Stomach (tissue), 9 donors: ENCODE results near the gene CDHR5. TPM values are rescaled to one million over a fixed set of nuclear protein-coding genes. Genes with fewer than 3 reads are reported as not detected.
A peak's percentile ranks its signal among the peaks of the same experiment; 100 is the strongest.

Source experiments
- DNase-seq, 2 donors: peaks; one replicate each; pipeline versions ENCODE4 v3.0.0 to v3.0.0-alpha.2; 2013 to 2019
- H3K27ac ChIP-seq, 5 donors: fragments of 200-600 bp in 4 of 5; sonication (generic) in 4 of 5; one replicate each; pipeline ENCODE4 v1.5.1; 2013 to 2019; ENCODE audit warnings: mild to moderate bottlenecking in 1 of 5, moderate library complexity in 1 of 5
- H3K27me3 ChIP-seq, 3 donors: fragments of 200-600 bp; sonication (generic); one replicate each; pipeline ENCODE4 v1.5.1; 2017 to 2019; ENCODE audit warnings: mixed run types in 1 of 3
- H3K36me3 ChIP-seq, 4 donors: fragments of 200-600 bp; sonication (generic); 1 replicate in 3 of 4; 2 replicates in 1 of 4; pipeline ENCODE4 v1.5.1; 2016 to 2019
- H3K4me1 ChIP-seq, 4 donors: fragments of 200-600 bp; sonication (generic); one replicate each; pipeline ENCODE4 v1.5.1; 2016 to 2019
- H3K4me3 ChIP-seq, 4 donors: fragments of 200-600 bp; sonication (generic) in 3 of 4; one replicate each; pipeline ENCODE4 v1.5.1; 2016 to 2019; ENCODE audit warnings: mild to moderate bottlenecking in 1 of 4
- H3K9me3 ChIP-seq, 4 donors: fragments of 200-600 bp; sonication (generic); one replicate each; pipeline ENCODE4 v1.5.1; 2016 to 2019
- EP300 ChIP-seq: sonication (generic); formaldehyde crosslinking; IDR thresholded peaks from one replicate; pipeline ENCODE4 v1.6.1; 2017; ENCODE audit warnings: antibody characterized with exemption
- POLR2A ChIP-seq, 4 donors: fragments of 450-650 bp; IDR thresholded peaks; one replicate each; pipeline ENCODE4 v1.6.1; 2016; ENCODE audit warnings: antibody characterized with exemption in 4 of 4, control low read depth in 2 of 4, mild to moderate bottlenecking in 1 of 4, moderate library complexity in 1 of 4
- POLR2AphosphoS5 ChIP-seq, 3 donors: sonication (generic); formaldehyde crosslinking; IDR thresholded peaks; one replicate each; pipeline ENCODE4 v1.6.1; 2016; ENCODE audit warnings: antibody characterized with exemption in 3 of 3
- WGBS, 5 donors: extraction: QIAGEN DNeasy Blood & Tissue Kit in 3 of 5; methylation state at CpG; one replicate each; pipeline versions ENCODE4 v1.1.5 to v1.1.7; 2013 to 2018; 5-methylcytosine and 5-hydroxymethylcytosine counted together
- intact Hi-C: fragments of 100-400 bp; cut with DNase I; formaldehyde crosslinking; loops from one replicate; pipeline ENCODE4 v1.15.1; 2023; ENCODE audit warnings: low total_unique reads
- polyA plus RNA-seq, 3 donors: library from polyadenylated mRNA; stranded (reverse); fragments of 200-250 nt; gene quantifications; one replicate each; pipeline ENCODE4 v1.2.3, GENCODE V29; 2013
- total RNA-seq, 5 donors: library from RNA; depleted of rRNA; stranded (reverse); fragments of >200 nt; gene quantifications; one replicate each; pipeline versions ENCODE4 v1.1.0 to v1.2.3, GENCODE V29; 2014 to 2016
- TF ChIP-seq, protein P1 (sequence below), 7 experiments: fragments of 450-650 bp in 4 of 7; fragments of 200-600 bp in 3 of 7; sonication (generic) in 3 of 7; IDR thresholded peaks; one replicate each; pipeline ENCODE4 v1.5.1; 2016 to 2019; ENCODE audit warnings: antibody characterized with exemption in 7 of 7, control low read depth in 2 of 7, mild to moderate bottlenecking in 1 of 7
- donor health status: healthy with polysubstance abuse.
- donor health status: Bipolar disorder and iron deficiency.
- donor health status: healthy.

Gene CDHR5
- total and polyA plus RNA-seq, 8 donors = 0.38 to 92.1 (median 2.8) TPM

DNA sequence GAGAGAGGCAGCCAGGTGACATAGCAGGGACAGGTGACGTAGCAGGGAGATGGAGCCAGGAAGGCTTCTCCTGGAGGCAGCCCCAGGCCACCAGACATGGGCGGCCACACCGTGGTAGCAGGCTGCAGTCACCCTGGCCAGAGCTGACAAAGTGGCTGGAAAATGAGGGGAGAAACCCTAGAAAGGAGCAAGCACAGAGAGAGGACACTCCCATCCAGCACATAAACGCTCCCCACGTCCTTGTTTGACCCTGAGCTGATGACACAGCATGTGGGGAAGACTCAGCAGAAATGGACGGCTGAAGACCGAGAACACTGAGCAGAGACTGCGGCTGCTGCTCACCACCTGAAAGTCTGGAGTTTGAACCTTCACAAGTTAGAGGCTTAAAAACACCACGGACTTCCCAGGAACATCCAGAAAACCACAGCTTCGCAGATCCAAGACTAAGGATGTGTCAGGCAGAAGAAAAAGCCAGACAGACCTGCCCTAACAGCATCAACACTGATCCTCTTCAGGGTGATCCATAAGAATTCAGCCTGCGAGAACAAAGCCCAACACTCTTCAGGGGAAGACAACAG lies 41.0 kb upstream of the CDHR5 start:
- WGBS, 5 donors = 63 to 73% (median 72%) methylated on average over 11 of the region's 11 CpGs
- H3K27ac ChIP-seq = peak overlapping the region; percentile 4 to 67 (median 35)
- intact Hi-C loops = loop anchor here (10.0 kb wide), 1 partner anchor 59 kb away; no protein-coding TSS in a partner anchor
- H3K4me1 ChIP-seq = peaks cover 0 to 11% (median 0%) of the 10 kb centered on the region in 4 donors
- no peaks in the 10 kb centered on the region for H3K27me3 ChIP-seq
- DNase-seq = no peak
- H3K4me3 ChIP-seq = no peak overlapping the region
- peaks cover 3 to 60% (median 47%) of the 10 kb centered on the region in 4 donors for H3K36me3 ChIP-seq
- TF ChIP-seq, protein P1, sequence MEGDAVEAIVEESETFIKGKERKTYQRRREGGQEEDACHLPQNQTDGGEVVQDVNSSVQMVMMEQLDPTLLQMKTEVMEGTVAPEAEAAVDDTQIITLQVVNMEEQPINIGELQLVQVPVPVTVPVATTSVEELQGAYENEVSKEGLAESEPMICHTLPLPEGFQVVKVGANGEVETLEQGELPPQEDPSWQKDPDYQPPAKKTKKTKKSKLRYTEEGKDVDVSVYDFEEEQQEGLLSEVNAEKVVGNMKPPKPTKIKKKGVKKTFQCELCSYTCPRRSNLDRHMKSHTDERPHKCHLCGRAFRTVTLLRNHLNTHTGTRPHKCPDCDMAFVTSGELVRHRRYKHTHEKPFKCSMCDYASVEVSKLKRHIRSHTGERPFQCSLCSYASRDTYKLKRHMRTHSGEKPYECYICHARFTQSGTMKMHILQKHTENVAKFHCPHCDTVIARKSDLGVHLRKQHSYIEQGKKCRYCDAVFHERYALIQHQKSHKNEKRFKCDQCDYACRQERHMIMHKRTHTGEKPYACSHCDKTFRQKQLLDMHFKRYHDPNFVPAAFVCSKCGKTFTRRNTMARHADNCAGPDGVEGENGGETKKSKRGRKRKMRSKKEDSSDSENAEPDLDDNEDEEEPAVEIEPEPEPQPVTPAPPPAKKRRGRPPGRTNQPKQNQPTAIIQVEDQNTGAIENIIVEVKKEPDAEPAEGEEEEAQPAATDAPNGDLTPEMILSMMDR (IDR thresholded peaks at IDR 0.05) = no peak
- TF ChIP-seq POLR2A (IDR thresholded peaks at IDR 0.05) (no peak), POLR2AphosphoS5 (IDR thresholded peaks at IDR 0.05) (no peak), EP300 (no peak)
- no peaks in the 10 kb centered on the region for H3K9me3 ChIP-seq

DNA sequence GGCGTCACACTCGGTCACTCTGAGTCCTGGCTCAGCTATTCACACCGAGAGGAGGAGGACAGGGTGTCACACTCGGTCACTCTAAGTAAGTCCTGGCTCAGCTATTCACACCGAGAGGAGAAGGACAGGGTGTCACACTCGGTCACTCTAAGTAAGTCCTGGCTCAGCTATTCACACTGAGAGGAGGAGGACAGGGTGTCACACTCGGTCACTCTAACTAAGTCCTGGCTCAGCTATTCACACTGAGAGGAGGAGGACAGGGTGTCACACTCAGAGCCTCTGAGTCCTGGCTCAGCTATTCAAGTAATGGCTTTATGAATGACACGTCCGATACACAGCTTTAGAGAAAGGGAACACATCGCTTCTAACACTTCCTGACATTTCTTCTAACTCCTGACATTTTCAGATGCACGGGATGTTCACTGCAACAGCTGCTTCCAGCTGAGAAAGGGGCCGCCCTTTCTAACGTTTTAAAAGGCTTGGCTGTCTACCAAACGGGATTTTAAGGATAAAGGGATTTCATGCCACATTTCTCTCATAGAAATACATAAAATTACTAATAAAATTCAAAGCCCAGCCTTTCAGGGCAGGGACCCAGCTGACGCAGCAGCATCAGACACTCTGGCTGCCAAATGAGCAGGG lies 40.4 kb upstream of the CDHR5 start:
- no peaks in the 10 kb centered on the region for H3K27me3 ChIP-seq
- no peak for TF ChIP-seq EP300
- TF ChIP-seq, protein P1 (IDR thresholded peaks at IDR 0.05) = no peak
- TF ChIP-seq POLR2AphosphoS5 (IDR thresholded peaks at IDR 0.05) = no peak
- intact Hi-C loops = loop anchor here (10.0 kb wide), 1 partner anchor 60 kb away; no protein-coding TSS in a partner anchor
- H3K9me3 ChIP-seq = no peaks in the 10 kb centered on the region
- 59 to 85% (median 79%) methylated on average over 12 to 15 of the region's 15 CpGs for WGBS, 5 donors
- peak in 1 of 2 donors; percentile 64 for DNase-seq
- peaks cover 0 to 11% (median 0%) of the 10 kb centered on the region in 4 donors for H3K4me1 ChIP-seq
- H3K27ac ChIP-seq = peak overlapping the region; percentile 4 to 67 (median 35)
- no peak overlapping the region for H3K4me3 ChIP-seq
- H3K36me3 ChIP-seq = peaks cover 3 to 62% (median 52%) of the 10 kb centered on the region in 4 donors

DNA sequence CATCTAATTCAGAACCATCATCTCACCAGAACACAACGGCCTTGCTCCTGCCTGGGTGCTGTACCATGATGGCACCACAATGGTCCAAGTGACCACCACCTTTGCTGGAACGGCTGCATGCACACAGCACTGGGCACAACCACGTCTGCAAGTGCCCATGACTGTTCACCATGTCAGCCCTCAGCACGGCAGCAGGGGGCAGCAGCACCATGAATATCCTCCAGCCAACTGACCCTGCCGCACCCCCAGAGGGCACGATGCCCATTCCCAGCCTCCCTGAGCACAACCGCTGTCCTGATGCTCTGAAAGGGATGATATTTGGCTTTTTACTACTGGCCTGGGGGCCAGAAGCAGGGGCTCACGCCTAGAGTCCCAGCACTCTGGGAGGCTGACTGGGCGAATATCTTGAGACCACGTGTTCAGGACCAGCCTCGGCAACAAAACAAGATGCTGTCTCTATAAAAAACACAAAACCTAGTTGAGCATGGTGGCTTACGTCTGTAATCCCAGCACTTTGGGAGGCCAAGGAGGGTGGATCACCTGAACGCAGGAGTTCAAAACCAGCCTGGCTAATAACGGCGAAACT lies 38.0 kb upstream of the CDHR5 start:
- 52 to 63% (median 60%) methylated on average over 12 to 15 of the region's 15 CpGs for WGBS, 5 donors
- Histone ChIP-seq H3K27ac (no peak overlapping the region), H3K9me3 (no peaks in the 10 kb centered on the region), H3K4me1 (peaks cover 0 to 11% (median 0%) of the 10 kb centered on the region in 4 donors), H3K4me3 (no peak overlapping the region), H3K36me3 (peaks cover 3 to 78% (median 66%) of the 10 kb centered on the region in 4 donors), H3K27me3 (no peaks in the 10 kb centered on the region)
- peak; percentile 74 to 77 for DNase-seq
- intact Hi-C loops = loop anchor here (10.0 kb wide), 1 partner anchor 62 kb away; no protein-coding TSS in a partner anchor
- TF ChIP-seq, protein P1 (IDR thresholded peaks at IDR 0.05) = peak in 5 of 7 experiments; percentile 55 to 89 (median 74)
- TF ChIP-seq POLR2AphosphoS5 (IDR thresholded peaks at IDR 0.05) (peak in 2 of 3 donors; percentile 21 to 43), EP300 (no peak), POLR2A (IDR thresholded peaks at IDR 0.05) (no peak)

DNA sequence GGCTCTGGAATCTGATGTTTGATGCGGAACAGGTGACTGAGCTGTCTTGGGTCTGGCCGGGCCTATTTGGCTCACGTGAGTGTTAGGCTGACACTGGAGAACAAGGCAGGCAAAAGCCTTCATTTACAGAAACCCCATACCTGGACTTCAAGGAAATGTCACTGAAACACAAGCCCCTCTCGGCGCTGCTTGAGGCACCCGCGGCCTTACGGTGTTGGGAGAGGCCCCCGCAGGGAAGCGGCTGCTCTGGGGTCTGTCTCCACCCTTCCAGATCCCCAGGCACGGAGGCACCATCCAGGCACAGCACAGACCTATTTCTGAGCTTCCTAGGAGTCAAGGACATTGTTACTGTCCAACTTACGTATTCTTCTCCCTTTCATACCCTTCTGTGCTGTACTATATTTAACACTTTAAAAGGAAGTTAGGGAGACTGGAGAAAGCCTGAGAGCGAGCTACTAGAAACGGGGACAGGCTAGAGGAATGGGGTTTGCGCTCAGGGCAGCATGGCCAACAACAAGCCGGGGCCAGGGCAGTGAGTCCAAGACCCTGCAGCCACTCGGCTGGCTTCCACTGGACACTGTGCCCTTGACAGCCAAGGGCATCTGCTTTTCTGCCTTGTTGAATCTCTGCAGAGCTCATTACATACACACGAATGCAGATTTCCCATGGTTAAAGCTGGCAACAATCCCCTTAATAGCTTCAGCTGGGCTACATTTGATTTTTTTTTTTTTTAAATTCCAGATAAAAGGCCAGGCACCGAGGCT lies 36.1 kb upstream of the CDHR5 start:
- peaks cover 3 to 81% (median 65%) of the 10 kb centered on the region in 4 donors for H3K36me3 ChIP-seq
- intact Hi-C loops = loop anchor here (10.0 kb wide), 1 partner anchor 64 kb away; no protein-coding TSS in a partner anchor

More for the DNA sequence above, 36.1 kb upstream of the CDHR5 start:
- TF ChIP-seq, protein P1 (IDR thresholded peaks at IDR 0.05) = no peak
- TF ChIP-seq POLR2AphosphoS5 (IDR thresholded peaks at IDR 0.05) = no peak
- TF ChIP-seq POLR2A (IDR thresholded peaks at IDR 0.05) = no peak
- no peak for TF ChIP-seq EP300
- H3K9me3 ChIP-seq = no peaks in the 10 kb centered on the region
- DNase-seq = no peak
- H3K4me1 ChIP-seq = peaks cover 0 to 10% (median under 1%) of the 10 kb centered on the region in 4 donors
- H3K4me3 ChIP-seq = no peak overlapping the region
- no peaks in the 10 kb centered on the region for H3K27me3 ChIP-seq
- no peak overlapping the region for H3K27ac ChIP-seq
- 89 to 95% (median 92%) methylated on average over 18 to 19 of the region's 19 CpGs for WGBS, 5 donors
